ENCODE data around the gene TCF7L2.

TCF7L2 gene

DNA sequence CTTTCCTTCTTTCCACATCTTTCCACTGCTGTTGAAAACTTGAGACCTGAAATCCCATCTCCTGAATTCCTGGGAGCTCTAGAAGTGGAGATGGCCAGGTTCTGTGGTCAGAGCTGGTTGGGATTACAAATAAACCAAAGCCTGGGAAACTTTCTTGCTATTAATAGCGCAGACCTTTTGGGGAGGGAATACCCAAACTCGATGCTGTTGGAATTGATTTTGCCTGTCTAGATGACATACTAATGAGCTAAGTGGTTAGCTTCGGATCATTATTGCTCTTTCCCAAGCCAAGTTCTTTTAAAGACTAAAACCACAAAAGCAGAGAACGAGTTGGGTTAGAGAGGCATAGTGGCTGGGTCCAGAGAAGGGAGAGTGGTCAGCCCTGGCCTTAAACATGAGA, 76.6 kb downstream of the TCF7L2 start:
- H3K27ac ChIP-seq: peak overlapping the region; percentile 66 to 74
- TF ChIP-seq, protein P1, sequence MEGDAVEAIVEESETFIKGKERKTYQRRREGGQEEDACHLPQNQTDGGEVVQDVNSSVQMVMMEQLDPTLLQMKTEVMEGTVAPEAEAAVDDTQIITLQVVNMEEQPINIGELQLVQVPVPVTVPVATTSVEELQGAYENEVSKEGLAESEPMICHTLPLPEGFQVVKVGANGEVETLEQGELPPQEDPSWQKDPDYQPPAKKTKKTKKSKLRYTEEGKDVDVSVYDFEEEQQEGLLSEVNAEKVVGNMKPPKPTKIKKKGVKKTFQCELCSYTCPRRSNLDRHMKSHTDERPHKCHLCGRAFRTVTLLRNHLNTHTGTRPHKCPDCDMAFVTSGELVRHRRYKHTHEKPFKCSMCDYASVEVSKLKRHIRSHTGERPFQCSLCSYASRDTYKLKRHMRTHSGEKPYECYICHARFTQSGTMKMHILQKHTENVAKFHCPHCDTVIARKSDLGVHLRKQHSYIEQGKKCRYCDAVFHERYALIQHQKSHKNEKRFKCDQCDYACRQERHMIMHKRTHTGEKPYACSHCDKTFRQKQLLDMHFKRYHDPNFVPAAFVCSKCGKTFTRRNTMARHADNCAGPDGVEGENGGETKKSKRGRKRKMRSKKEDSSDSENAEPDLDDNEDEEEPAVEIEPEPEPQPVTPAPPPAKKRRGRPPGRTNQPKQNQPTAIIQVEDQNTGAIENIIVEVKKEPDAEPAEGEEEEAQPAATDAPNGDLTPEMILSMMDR (IDR thresholded peaks at IDR 0.05): no peak
- DNase-seq (ENCODE audit: low spot score): no peak
- H3K4me3 ChIP-seq: no peak overlapping the region

DNA sequence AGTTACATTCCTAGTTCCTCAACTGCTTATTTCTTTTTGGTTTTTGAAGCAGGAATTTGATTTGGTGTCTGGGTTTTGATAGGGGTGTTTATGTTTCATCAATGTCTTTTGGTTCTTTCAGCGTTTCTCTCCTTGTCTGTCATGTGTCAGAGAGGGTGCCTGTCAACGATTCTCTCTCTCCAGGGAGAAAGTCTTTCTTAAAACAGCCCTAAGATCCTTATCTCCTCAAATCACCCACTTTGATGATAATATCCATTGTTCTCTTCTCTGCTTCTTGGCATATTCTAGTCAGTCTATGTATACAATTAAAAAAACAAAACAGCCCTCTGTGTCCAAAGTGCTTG, 77.2 kb downstream of the TCF7L2 start:
- peak overlapping the region; percentile 66 to 74 for H3K27ac ChIP-seq
- H3K4me3 ChIP-seq: no peak overlapping the region
- TF ChIP-seq, protein P1 (IDR thresholded peaks at IDR 0.05): no peak
- no peak for DNase-seq (ENCODE audit: low spot score)

DNA sequence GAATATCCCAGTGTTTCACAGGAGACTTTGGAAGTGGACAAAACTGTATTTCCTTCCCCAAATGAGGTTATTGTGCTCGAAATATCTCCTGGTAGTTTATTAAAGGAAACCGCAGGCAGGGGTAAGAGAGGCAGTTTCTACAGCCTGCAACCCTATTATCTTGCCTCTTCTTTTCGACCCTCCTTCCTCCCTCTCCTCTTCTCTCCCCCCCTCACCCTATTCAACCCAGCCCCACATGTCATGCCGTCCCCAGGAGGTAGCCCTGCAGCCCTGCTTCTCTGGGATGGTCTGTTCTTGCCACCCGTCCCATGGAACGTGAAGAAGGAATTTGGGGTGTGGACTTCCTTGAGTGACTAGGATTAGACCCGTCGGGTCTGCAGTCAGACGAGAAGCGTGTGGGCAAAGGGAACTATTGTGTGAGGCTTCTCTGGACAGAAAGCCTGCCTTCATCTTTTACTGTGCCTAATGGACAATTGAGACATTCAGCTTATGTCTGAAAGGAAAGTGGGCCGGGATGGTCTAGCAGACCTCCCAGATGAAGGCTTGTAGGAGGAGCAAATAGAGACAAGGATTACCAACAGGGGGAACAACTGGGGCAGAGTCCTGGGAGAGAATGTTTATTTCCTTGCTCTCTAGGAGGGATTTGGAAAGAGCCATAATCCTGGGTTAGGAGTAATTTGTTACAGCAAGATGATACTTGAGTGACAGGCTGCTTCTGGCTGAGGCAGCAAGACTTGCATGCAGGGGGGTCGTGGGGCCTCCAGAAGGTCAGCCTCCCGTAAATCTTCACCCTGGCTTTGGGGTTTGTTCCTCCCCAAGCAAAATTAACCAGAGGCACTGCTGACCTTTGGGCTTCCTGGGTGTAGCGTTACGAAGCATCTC, 77.8 kb downstream of the TCF7L2 start:
- TF ChIP-seq, protein P1 (IDR thresholded peaks at IDR 0.05): no peak
- no peak for DNase-seq (ENCODE audit: low spot score)
- peak overlapping the region; percentile 7 for H3K4me3 ChIP-seq
- H3K27ac ChIP-seq: peak overlapping the region; percentile 66 to 74

DNA sequence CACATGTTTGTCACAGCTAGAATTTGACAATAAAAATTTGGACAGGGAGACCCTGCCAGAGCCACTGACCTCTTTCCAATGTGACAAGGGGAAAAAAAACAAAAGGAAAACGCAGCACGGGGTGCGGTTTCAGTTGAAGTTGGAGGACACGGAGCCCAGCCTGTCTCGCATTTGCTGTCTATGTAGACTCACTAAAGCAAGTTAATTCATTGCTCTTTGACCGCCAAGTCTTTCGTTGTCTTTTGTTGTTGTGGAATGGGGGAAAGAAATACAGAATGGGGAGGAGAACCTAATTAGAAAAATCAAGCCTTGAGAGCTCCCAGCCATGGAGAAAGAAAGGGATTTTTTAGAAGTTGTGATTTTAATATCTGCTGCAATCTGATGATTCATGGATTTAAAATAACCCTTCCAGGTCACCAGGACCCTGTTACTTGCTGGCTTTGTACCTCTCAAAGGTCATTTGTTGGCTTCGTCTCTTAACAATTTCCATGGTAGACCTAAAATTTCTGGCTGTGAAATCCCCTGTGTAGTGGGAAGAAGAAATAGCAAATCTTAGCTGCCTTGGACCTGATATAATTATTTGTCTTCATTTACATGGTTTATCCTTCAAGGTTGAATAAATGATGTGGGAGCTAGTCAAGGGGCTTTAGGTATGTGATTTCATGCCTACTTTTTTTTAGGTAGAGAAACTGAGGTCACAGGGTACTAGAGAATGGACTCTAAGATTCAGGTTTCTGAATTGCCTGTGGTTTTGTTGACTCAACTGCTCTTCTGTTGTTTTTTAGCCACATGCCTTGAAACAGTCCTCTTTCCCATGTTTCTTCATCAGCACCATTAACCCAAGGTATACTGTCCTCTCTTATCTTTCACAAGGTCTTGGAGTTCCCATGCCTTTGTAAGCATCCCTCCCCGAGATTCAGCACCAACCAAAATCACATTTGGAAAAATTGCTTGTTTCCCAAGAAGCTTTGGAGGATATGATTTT, 78.7 kb downstream of the TCF7L2 start:
- Histone ChIP-seq H3K27ac (peak overlapping the region; percentile 66 to 74), H3K4me3 (peak overlapping the region; percentile 7)
- no peak for DNase-seq (ENCODE audit: low spot score)
- TF ChIP-seq, protein P1 (IDR thresholded peaks at IDR 0.05): no peak

DNA sequence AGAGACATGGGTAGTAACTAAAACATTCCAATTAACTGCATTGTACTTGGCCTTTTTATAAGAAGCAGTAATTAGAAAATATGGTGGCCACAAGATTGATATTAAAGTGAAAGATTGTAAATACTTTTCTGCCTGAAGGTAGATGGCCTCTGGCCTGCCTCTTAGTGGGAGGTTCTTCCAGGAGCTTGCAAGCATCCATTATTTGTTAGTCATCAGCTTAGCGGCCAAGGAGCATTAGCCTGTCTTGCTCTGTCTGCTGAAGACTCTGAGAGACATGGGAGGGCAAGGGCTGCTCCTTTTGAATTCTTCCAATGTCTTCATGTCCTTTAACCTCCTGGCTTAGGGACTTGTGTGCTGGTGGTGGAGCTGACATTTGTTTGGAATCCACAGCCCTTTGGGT, 80.4 kb downstream of the TCF7L2 start:
- TF ChIP-seq, protein P1 (IDR thresholded peaks at IDR 0.05): no peak
- peak; percentile 46 for DNase-seq (ENCODE audit: low spot score)
- no peak overlapping the region for H3K4me3 ChIP-seq
- H3K27ac ChIP-seq: peak overlapping the region in 1 of 2 donors; percentile 26

DNA sequence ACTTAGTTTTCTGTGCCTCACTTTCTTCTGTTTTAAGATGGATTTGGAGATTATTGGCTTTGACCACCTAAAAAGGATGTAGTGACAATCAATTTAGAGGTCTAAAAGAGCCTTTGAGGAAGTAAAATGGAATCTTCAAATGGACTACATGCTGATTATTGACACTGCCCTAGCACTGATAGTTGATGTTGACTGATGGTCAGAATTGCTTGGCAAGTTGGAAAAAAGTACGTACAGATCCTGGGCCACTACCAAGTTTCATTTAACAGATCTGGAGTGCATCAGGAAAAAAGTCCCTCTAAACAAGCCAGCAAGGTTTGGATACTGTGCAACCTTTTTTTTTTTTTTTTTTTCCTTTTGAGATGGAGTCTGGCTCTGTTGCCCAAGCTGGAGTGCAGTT, 81.1 kb downstream of the TCF7L2 start:
- TF ChIP-seq, protein P1 (IDR thresholded peaks at IDR 0.05): no peak
- no peak for DNase-seq (ENCODE audit: low spot score)
- peak overlapping the region in 1 of 2 donors; percentile 26 for H3K27ac ChIP-seq
- no peak overlapping the region for H3K4me3 ChIP-seq
